Stomach smooth muscle (tissue), 2 donors: ENCODE data around the gene BFSP1.

Source experiments
- H3K27ac ChIP-seq: one replicate; pipeline ENCODE4 v1.7.0; 2013; ENCODE audit warnings: mild to moderate bottlenecking, low read length, inconsistent platforms
- H3K27me3 ChIP-seq, 2 donors: one replicate each; pipeline ENCODE4 v1.7.0; 2013; ENCODE audit warnings: low read length in 2 of 2; ENCODE audit not compliant: insufficient read depth in 2 of 2, control insufficient read depth in 1 of 2
- H3K36me3 ChIP-seq, 2 donors: one replicate each; pipeline ENCODE4 v1.7.0; 2013; ENCODE audit warnings: low read length in 2 of 2; ENCODE audit not compliant: control insufficient read depth in 2 of 2, insufficient read depth in 2 of 2
- H3K4me1 ChIP-seq: one replicate; pipeline ENCODE4 v1.7.0; 2013; ENCODE audit warnings: low read length; ENCODE audit not compliant: control insufficient read depth, insufficient read depth
- H3K4me3 ChIP-seq, 2 donors: one replicate each; pipeline ENCODE4 v1.7.0; 2013; ENCODE audit warnings: low read length in 2 of 2
- H3K9ac ChIP-seq, 2 donors: one replicate each; pipeline ENCODE4 v1.7.0; 2013; ENCODE audit warnings: low read length in 2 of 2, mild to moderate bottlenecking in 1 of 2
- H3K9me3 ChIP-seq, 2 donors: one replicate each; pipeline ENCODE4 v1.7.0; 2013; ENCODE audit warnings: low read length in 2 of 2; ENCODE audit not compliant: control insufficient read depth in 2 of 2
- donor health status: healthy.
- donor health status: Pancreatic carcinoma.

Gene BFSP1

DNA sequence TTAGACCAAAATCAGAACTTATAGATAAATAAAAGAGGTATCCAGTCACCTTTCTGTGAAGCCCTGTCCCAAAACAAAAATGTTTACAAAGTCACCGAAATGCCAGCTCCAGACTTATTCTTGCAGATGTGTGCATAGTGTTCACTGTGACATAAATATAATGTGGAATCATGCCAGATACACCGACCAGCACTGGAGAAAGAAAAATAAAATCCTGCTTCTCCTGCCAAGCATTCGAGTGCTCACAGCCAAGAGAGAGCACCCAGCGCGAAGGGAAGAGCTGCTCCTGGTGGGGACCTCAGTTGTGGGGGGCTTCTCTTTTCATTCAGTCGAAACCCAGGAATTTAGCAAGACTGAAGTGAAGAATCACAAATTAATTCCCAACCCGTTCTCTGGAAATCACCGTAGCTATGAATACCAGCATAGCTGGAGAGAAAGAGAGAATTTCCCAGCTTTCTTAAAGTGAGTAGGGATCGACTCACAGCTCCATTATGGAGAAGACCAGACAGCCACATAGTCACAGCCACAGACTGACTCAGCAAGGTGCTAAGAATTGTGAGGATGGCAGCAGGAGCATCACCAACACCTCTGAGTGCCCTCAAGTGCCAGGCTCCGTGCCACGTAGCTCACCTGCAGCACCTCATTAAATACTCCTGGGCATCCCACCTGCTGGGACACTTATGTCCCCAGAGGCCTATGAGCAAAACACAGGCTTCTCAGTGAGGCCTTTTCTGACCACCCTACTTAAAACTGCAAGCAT lies 33.2 kb downstream of the BFSP1 start:
- Histone ChIP-seq H3K4me3 (peak overlapping the region; percentile 32 to 57), H3K27ac (no peak overlapping the region), H3K9me3 (no peaks in the 10 kb centered on the region), H3K9ac (peak overlapping the region in 1 of 2 donors; percentile 42), H3K4me1 (peaks cover 5% of the 10 kb centered on the region), H3K36me3 (no peaks in the 10 kb centered on the region), H3K27me3 (no peaks in the 10 kb centered on the region)

DNA sequence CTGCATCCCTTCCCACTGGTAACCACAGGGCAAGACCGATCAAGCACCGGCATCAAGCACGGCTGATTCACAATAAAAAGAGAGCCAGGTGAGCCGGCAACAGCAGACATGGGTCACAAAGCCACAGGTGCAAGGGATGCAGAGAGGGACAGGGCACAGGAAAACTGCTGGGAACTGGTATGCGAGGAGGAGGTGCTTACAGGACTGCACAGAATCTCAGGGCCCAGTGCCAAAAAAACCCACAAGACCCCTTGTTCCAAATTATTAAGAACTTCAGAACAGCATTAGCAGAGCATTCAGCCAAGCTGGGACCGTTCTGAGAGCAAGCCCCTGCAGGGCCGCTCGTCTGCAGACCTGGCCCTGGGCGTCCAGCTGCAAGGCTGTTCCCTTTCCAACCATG lies 35.4 kb downstream of the BFSP1 start:
- Histone ChIP-seq H3K4me3 (no peak overlapping the region), H3K4me1 (peaks cover 5% of the 10 kb centered on the region), H3K9ac (no peak overlapping the region), H3K27me3 (no peaks in the 10 kb centered on the region), H3K27ac (no peak overlapping the region), H3K36me3 (no peaks in the 10 kb centered on the region), H3K9me3 (no peaks in the 10 kb centered on the region)

DNA sequence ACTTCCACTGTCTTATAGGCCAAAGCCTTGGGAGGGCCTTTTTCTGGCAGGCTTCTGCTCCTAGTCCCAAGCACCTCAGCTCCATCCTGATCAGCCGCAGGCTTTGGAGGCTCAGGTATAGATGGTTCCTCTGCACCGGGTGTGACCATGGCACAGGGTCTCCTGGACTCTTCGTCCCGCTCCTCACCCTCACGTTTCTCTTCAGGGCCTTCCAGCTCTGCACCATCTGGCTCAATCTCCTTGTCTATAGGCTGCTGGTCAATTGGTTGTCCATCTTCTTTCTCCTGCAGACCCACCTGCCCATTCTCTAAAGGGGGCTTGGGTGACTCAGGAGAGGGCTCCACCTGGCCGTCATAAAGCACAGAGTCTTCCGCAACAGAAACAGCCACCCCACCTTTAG lies 37.0 kb downstream of the BFSP1 start:
- H3K4me3 ChIP-seq: no peak overlapping the region
- no peaks in the 10 kb centered on the region for H3K27me3 ChIP-seq
- no peak overlapping the region for H3K9ac ChIP-seq
- no peak overlapping the region for H3K27ac ChIP-seq
- no peaks in the 10 kb centered on the region for H3K36me3 ChIP-seq
- H3K4me1 ChIP-seq: peaks cover 5% of the 10 kb centered on the region
- no peaks in the 10 kb centered on the region for H3K9me3 ChIP-seq

DNA sequence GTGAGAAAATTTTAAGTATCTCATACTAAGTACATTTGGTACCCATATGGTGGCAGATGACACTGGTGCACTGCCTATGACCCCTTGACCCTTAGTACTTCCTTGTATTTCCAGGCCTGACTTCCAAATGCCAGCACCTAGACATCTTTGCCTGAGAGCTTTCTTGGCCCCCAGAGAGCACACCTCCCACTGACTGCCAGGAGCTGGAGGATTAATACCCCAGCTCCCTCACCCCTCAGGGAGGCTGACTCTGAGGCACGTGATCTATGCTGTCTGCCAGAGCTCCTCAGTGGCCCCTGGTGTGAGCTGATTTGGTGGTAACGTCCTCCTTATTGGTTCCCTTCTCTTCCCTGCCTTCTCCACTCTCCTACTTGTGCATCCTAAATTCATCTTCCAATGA lies 38.0 kb downstream of the BFSP1 start:
- no peaks in the 10 kb centered on the region for H3K9me3 ChIP-seq
- H3K4me1 ChIP-seq: peaks cover 3% of the 10 kb centered on the region
- no peaks in the 10 kb centered on the region for H3K36me3 ChIP-seq
- H3K9ac ChIP-seq: no peak overlapping the region
- H3K27me3 ChIP-seq: no peaks in the 10 kb centered on the region
- H3K27ac ChIP-seq: no peak overlapping the region
- H3K4me3 ChIP-seq: no peak overlapping the region

DNA sequence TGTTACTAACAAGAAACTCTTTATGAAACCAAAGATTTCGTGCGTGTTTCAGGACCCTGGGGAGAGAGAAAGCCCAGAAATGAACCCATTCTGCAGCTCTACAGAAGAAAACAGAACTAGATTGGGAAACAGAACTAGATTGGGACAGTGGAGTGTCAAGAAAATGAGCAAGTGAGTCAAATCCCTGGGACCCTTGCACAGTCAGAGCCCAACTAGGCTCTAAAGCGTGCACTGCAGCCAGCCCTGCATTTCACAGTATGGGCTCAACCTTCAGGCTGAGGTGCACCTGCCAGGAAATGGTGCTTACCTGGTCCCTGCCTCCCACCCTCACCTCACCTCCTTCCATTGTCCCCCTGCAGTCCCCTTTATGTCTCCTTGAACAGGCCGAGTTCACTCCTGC lies 39.7 kb downstream of the BFSP1 start:
- Histone ChIP-seq H3K9ac (no peak overlapping the region), H3K4me1 (no peaks in the 10 kb centered on the region), H3K9me3 (no peaks in the 10 kb centered on the region), H3K4me3 (no peak overlapping the region), H3K36me3 (no peaks in the 10 kb centered on the region), H3K27me3 (no peaks in the 10 kb centered on the region), H3K27ac (no peak overlapping the region)

DNA sequence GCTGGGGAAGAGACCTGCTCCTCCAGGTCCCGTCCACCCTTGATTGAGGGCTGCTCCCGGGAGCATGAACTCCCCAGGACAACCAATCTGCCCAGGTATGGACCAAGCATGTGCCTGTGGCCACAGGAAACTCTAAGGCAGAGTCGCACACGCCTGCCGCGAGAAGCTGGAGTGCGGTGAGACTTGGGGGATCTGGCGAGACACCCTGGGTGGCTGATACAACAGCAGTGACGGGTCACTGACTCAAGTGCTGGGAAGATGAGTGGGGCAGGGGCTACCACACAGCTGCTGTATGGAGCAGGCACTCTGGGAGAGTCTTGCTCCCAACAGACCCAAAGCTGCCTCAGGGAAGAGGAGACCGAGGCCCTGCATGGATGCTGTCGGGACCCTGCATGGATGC lies 40.1 kb downstream of the BFSP1 start:
- Histone ChIP-seq H3K36me3 (no peaks in the 10 kb centered on the region), H3K9me3 (no peaks in the 10 kb centered on the region), H3K9ac (no peak overlapping the region), H3K27me3 (no peaks in the 10 kb centered on the region), H3K4me3 (no peak overlapping the region), H3K27ac (no peak overlapping the region), H3K4me1 (no peaks in the 10 kb centered on the region)

DNA sequence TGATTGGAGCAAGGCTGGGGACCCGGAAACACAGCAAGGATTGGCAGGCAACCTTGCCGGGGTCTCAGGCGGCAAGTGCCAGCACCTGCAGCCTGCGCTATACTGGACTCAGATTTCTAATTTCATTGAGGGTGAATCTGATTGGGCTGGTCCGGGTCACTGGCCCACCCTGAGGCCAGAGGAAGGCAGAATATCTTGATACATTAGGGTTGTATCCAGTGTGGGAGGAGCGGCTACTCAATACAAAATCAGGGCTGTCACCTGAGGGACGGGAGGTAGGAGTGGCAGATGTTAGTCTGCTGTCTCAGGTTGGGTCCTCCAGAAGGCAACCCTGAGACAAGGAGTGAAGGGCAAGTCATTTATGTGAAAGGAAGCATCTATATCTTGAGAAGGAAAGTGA lies 40.7 kb downstream of the BFSP1 start:
- no peak overlapping the region for H3K4me3 ChIP-seq
- H3K4me1 ChIP-seq: no peaks in the 10 kb centered on the region
- no peaks in the 10 kb centered on the region for H3K36me3 ChIP-seq
- H3K9me3 ChIP-seq: no peaks in the 10 kb centered on the region
- H3K27me3 ChIP-seq: no peaks in the 10 kb centered on the region
- H3K9ac ChIP-seq: no peak overlapping the region
- H3K27ac ChIP-seq: no peak overlapping the region

DNA sequence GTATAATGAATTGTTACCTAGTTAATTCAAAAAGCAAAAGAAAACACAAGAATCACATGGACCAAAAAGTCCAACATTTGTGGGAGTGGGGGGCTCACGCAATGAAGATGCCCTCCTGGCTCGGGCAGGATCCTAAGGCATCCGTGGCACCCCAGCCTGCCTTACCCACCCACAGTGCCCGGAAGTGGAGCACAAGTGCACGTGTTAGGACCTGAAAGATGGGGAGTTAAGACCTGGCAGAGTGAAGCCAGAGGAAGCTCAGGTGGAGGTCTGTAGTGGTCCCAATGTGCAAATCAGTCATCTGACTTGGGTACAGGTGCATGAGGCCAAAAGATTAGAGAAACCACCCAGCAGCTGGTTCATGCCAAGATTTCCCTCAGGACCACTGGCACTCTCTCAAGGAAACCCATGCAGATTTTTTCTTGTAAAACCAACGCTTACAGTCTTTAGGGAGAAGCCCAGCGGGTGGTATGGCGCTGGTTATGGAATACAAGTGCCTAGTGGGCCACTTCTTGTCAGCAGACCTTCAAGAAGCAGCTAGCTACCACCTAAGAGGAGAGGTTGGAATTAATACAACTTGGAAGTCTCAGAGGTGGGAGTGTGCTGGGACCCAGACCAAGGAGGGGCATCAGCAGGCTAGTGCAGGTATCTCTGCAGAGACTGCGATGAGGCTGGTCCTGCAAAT lies 42.1 kb downstream of the BFSP1 start:
- H3K4me1 ChIP-seq: no peaks in the 10 kb centered on the region
- peaks cover 0 to 2% of the 10 kb centered on the region in 2 donors for H3K27me3 ChIP-seq
- no peak overlapping the region for H3K4me3 ChIP-seq
- no peaks in the 10 kb centered on the region for H3K36me3 ChIP-seq
- no peak overlapping the region for H3K9ac ChIP-seq
- H3K27ac ChIP-seq: no peak overlapping the region
- H3K9me3 ChIP-seq: peaks cover 0 to 3% of the 10 kb centered on the region in 2 donors

DNA sequence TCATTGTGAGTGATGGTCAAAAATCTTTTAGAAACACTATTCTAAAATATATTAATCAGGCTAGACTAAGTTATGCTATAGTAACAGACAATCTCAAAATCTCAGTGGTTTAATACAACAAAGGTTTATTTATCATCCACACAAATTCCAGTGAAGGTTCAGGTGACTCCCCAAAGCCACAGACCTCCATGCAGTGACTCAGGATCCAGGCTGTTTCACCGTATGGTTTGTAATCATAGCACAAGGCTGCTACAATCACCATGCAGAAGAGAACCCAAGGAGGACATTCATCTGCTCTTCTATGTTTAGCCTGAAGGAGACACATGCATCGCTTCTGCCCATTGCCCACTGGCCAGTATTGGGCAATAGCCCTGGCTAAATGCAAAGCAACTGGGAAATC lies 46.2 kb downstream of the BFSP1 start:
- Histone ChIP-seq H3K4me1 (no peaks in the 10 kb centered on the region), H3K27ac (no peak overlapping the region), H3K36me3 (no peaks in the 10 kb centered on the region), H3K9ac (no peak overlapping the region), H3K27me3 (peaks cover 0 to 2% of the 10 kb centered on the region in 2 donors), H3K4me3 (no peak overlapping the region), H3K9me3 (peaks cover 0 to 3% of the 10 kb centered on the region in 2 donors)

DNA sequence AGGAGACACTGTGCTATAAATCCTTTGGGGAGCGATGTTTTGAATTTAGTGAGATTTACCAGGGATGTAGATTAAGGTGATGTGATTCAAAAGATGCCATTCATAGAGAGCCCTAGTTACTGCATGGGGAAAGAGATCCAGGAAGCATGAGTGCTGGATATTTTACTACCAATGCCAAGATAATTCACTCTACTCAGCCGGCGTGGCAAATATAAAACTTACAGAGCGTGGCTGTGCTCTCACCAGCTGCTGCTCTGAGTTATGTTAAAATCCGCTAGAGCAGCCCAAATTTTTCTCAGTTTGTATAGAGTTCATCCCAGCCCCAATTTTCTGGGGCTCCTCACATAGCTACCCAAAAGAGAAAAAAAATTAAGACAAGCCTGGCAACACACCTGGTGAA lies 48.6 kb downstream of the BFSP1 start:
- Histone ChIP-seq H3K4me1 (no peaks in the 10 kb centered on the region), H3K9me3 (peaks cover 0 to 3% of the 10 kb centered on the region in 2 donors), H3K4me3 (no peak overlapping the region), H3K27ac (no peak overlapping the region), H3K9ac (no peak overlapping the region), H3K27me3 (peaks cover 0 to 2% of the 10 kb centered on the region in 2 donors), H3K36me3 (no peaks in the 10 kb centered on the region)

DNA sequence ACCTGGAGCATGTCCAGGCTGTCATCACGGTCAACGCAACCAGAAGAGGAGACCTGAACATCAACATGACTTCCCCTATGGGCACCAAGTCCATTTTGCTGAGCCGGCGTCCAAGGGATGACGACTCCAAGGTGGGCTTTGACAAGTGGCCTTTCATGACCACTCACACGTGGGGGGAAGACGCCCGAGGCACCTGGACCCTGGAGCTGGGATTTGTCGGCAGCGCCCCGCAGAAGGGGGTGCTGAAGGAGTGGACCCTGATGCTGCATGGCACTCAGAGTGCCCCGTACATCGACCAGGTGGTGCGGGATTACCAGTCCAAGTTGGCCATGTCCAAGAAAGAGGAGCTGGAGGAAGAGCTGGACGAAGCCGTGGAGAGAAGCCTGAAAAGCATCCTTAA lies 49.5 kb downstream of the BFSP1 start:
- Histone ChIP-seq H3K36me3 (no peaks in the 10 kb centered on the region), H3K27me3 (peaks cover 0 to 2% of the 10 kb centered on the region in 2 donors), H3K9ac (no peak overlapping the region), H3K4me1 (no peaks in the 10 kb centered on the region), H3K27ac (no peak overlapping the region), H3K4me3 (no peak overlapping the region), H3K9me3 (peaks cover 0 to 3% of the 10 kb centered on the region in 2 donors)
